BJ (cell line): ENCODE results near the gene ZBTB44. TPM values are rescaled to one million over a fixed set of nuclear protein-coding genes. Genes with fewer than 3 reads are reported as not detected.
"Not testable (repeated sequence)": the region's sequence is repeated elsewhere in the genome, so short reads cannot be mapped to it uniquely, and the experiment has no call there.

Experiments
- CTCF ChIA-PET: fragments of 350-600 bp; formaldehyde crosslinking; extraction: SDS; loops from one replicate; lab custom pipeline; 2021; ENCODE audit warnings: antibody characterized with exemption, inconsistent platforms; lab: Yijun Ruan, JAX
- POLR2A ChIA-PET: fragments of 300-600 bp; sonication (Branson Sonifier 250); formaldehyde crosslinking; extraction: SDS; loops from one replicate; lab custom pipeline; 2021; ENCODE audit warnings: antibody characterized with exemption; lab: Charles Lee
- DNase-seq: peaks from one replicate; pipeline ENCODE4 v3.0.0-alpha.2; 2011; ENCODE audit warnings: low read depth
- H3K27me3 ChIP-seq: 2 replicates; pipeline ENCODE4 v1.6.0; 2011; ENCODE audit warnings: low read length; ENCODE audit not compliant: control insufficient read depth, insufficient read depth
- H3K36me3 ChIP-seq: 2 replicates; pipeline ENCODE4 v1.5.1; 2011; ENCODE audit warnings: low read length; ENCODE audit not compliant: control insufficient read depth, insufficient read depth
- H3K4me3 ChIP-seq: 2 replicates; pipeline ENCODE4 v1.5.1; 2011; ENCODE audit warnings: low read depth, mild to moderate bottlenecking, control low read depth, low read length
- CTCF ChIP-seq: IDR thresholded peaks from 2 replicates; pipeline ENCODE4 v1.5.1; 2011; ENCODE audit warnings: low read depth, mild to moderate bottlenecking, control low read depth, inconsistent platforms, low read length, moderate library complexity; ENCODE audit not compliant: insufficient read depth
- polyA plus RNA-seq: library from polyadenylated mRNA; depleted of rRNA; stranded (reverse); fragments of >200 nt; gene quantifications from 2 replicates; pipeline ENCODE4 v1.2.3, GENCODE V29; 2011

Gene ZBTB44
- polyA plus RNA-seq, 1 experiment, result 11.5 TPM

DNA sequence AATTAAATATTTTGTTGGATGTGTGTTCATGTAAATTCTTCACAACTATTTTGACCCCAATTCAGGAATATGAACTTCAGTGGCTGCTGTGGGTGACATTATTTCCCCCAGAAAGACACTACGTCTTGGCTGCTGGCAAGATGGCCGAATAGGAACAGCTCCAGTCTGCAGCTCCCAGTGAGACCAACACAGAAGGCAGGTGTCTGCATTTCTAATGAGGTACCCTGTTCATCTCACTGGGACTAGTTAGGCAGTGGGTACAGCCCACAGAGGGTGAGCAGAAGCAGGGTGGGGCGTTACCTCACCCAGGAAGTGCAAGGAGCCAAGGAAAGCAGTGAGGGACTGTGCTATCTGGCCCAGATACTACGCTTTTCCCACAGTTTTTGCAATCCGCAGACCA, 65.3 kb downstream of the ZBTB44 start:
- peaks cover 1% of the 10 kb centered on the region; the same call in 1 of the 2 replicates for H3K36me3 ChIP-seq
- no peak overlapping the region for H3K4me3 ChIP-seq
- no peaks in the 10 kb centered on the region for H3K27me3 ChIP-seq
- TF ChIP-seq CTCF, result no peak
- CTCF ChIA-PET, result no interaction called here
- DNase-seq, result no peak
- POLR2A ChIA-PET, result no interaction called here

DNA sequence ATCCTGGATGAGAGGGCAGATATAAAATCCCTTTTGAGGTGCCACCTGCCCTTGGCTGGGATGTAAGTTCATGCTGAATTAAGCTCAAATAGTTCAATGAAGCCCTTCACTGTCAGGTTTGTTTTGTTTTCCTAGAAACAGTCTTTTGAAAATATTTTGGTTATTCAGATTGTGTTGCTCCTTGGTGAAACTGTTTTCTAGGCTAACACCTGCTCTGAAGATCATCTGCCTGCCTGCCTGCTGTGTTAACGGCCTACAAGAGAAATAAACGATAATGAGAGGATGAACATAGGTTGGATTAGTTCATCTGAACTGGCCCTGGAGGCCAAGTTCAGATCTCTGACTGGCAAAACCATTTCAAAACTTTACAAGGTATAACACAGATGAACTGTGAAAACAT, 67.4 kb downstream of the ZBTB44 start:
- peaks cover 1% of the 10 kb centered on the region; the same call in 1 of the 2 replicates for H3K36me3 ChIP-seq
- ChIA-PET POLR2A (no interaction called here), CTCF (no interaction called here)
- H3K27me3 ChIP-seq, result no peaks in the 10 kb centered on the region
- no peak for DNase-seq
- no peak for TF ChIP-seq CTCF
- no peak overlapping the region for H3K4me3 ChIP-seq

- no peak for DNase-seq
- Histone ChIP-seq H3K27me3 (no peaks in the 10 kb centered on the region), H3K4me3 (no peak overlapping the region), H3K36me3 (peaks cover 1% of the 10 kb centered on the region; the same call in 1 of the 2 replicates)
- CTCF ChIA-PET, result no interaction called here
- TF ChIP-seq CTCF, result no peak
- POLR2A ChIA-PET, result no interaction called here
Measured at GRCh38 chr11:130246738-130247137, 68.0 kb downstream of the ZBTB44 start.

- POLR2A ChIA-PET, result no interaction called here
- H3K27me3 ChIP-seq, result no peaks in the 10 kb centered on the region
- no peak for TF ChIP-seq CTCF
- CTCF ChIA-PET, result no interaction called here
- peaks cover 1% of the 10 kb centered on the region; the same call in 1 of the 2 replicates for H3K36me3 ChIP-seq
- no peak for DNase-seq
- no peak overlapping the region for H3K4me3 ChIP-seq
Measured at GRCh38 chr11:130246270-130246669, 68.4 kb downstream of the ZBTB44 start.

DNA sequence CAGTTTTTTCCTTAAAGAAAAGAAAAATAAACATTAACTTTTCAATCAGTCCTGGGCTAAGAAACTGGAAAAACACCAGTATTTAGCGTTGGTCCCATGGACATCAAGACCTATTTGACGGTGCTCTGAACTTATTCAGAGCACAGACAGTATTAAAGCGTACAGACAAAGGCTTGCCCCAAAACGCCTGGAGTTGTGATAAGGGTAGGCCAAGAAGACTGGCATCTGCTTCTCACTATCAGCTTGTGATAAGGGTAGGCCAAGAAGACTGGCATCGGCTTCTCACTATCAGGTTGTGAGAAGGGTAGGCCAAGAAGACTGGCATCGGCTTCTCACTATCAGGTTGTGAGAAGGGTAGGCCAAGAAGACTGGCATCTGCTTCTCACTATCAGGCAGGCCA, 69.3 kb downstream of the ZBTB44 start:
- CTCF ChIA-PET, POLR2A ChIA-PET, H3K4me3 ChIP-seq, H3K36me3 ChIP-seq, DNase-seq, H3K27me3 ChIP-seq: not testable (repeated sequence)

DNA sequence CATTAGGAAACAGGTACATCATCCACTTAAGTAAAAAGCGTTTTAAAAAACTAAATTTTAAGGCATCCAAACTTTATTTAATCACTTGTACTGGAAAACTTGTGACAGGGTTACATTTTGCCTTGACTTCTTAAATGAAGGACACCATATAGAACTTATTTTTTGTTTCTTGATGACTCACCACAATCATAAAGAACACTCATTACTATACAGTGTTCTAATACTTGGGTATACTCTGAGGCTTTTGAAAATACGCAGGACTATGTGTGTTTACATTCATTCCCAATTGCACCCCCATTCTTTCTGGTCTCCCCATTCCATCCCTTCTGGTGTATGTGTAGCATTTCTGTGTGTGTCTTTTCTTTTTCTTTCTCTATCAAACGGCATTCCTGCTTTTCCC, 69.9 kb downstream of the ZBTB44 start:
- Histone ChIP-seq H3K4me3 (no peak overlapping the region), H3K36me3 (no peaks in the 10 kb centered on the region), H3K27me3 (no peaks in the 10 kb centered on the region)
- no peak for DNase-seq
- TF ChIP-seq CTCF, result no peak
- POLR2A ChIA-PET, result no interaction called here
- CTCF ChIA-PET, result no interaction called here
